Smooth muscle cell (in vitro differentiated cells): ENCODE data around the gene PARD3. TPM values are rescaled to one million over a fixed set of nuclear protein-coding genes. Genes with fewer than 3 reads are reported as not detected.

Experiments used
- DNase-seq: peaks from one replicate; lab custom pipeline; 2025; ENCODE audit not compliant: unreplicated experiment; lab: John Stamatoyannopoulos, UW
- H2AFZ ChIP-seq: fragments of 200-600 bp; sonication (generic); 2 replicates; pipeline ENCODE4 v1.6.0; 2016; ENCODE audit warnings: antibody characterized with exemption, low read depth, mild to moderate bottlenecking
- H3F3A ChIP-seq: fragments of 200-600 bp; sonication (generic); 2 replicates; pipeline ENCODE4 v1.6.0; 2017; ENCODE audit warnings: antibody characterized with exemption, low read depth
- H3K27ac ChIP-seq: fragments of 200-600 bp; sonication (generic); 2 replicates; pipeline ENCODE4 v1.5.1; 2016; ENCODE audit warnings: low read depth, mild to moderate bottlenecking
- H3K27me3 ChIP-seq: fragments of 200-600 bp; sonication (generic); 2 replicates; pipeline ENCODE4 v1.6.1; 2016; ENCODE audit warnings: low read depth, mild to moderate bottlenecking
- H3K36me3 ChIP-seq: fragments of 200-600 bp; sonication (generic); 2 replicates; pipeline ENCODE4 v1.5.1; 2016; ENCODE audit warnings: low read depth
- H3K4me1 ChIP-seq: fragments of 200-600 bp; sonication (generic); 2 replicates; pipeline ENCODE4 v1.5.1; 2016; ENCODE audit warnings: low read depth
- H3K4me2 ChIP-seq: fragments of 200-600 bp; sonication (generic); 2 replicates; pipeline ENCODE4 v1.6.0; 2016; ENCODE audit warnings: mild to moderate bottlenecking
- H3K4me3 ChIP-seq: fragments of 200-600 bp; sonication (generic); 2 replicates; pipeline ENCODE4 v1.5.1; 2016; ENCODE audit warnings: mild to moderate bottlenecking
- H3K79me2 ChIP-seq: fragments of 200-600 bp; sonication (generic); 2 replicates; pipeline ENCODE4 v1.6.0; 2016; ENCODE audit warnings: low read depth, mild to moderate bottlenecking
- H3K9ac ChIP-seq: fragments of 200-600 bp; sonication (generic); 2 replicates; pipeline ENCODE4 v1.6.0; 2016; ENCODE audit warnings: low read depth
- H3K9me3 ChIP-seq: fragments of 200-600 bp; sonication (generic); replicated peaks from 2 replicates; pipeline ENCODE4 v1.5.1; 2016; ENCODE audit warnings: low read depth
- H4K20me1 ChIP-seq: fragments of 200-600 bp; sonication (generic); 2 replicates; pipeline ENCODE4 v1.6.0; 2016; ENCODE audit warnings: low read depth
- CTCF ChIP-seq: fragments of 200-600 bp; sonication (generic); IDR thresholded peaks from 2 replicates; pipeline ENCODE4 v1.5.1; 2017; ENCODE audit warnings: borderline replicate concordance, mild to moderate bottlenecking, antibody characterized with exemption; ENCODE audit not compliant: insufficient read depth, poor library complexity, severe bottlenecking
- WGBS: methylation state at CpG from one replicate; pipeline ENCODE4 v1.1.7; 2016; ENCODE audit warnings: low lambda C conversion rate; 5-methylcytosine and 5-hydroxymethylcytosine counted together
- polyA plus RNA-seq: library from polyadenylated mRNA; unstranded; fragments of >200 nt; fragmentation: Nextera tagmentation; extraction: Ambion mirVana; gene quantifications from 2 replicates; pipeline ENCODE4 v1.2.1, GENCODE V29; 2016
- total RNA-seq: library from RNA; depleted of rRNA; stranded (reverse); fragments of >200 nt; gene quantifications from 2 replicates; pipeline ENCODE4 v1.2.3, GENCODE V29; 2014

The PARD3 gene
- total and polyA plus RNA-seq, 2 experiments from 2014 or later = 17.5 to 26.0 TPM

GRCh38 chr10:34094961-34095360 lies 720.1 kb downstream of the PARD3 start:
- no peak for DNase-seq
- H4K20me1 ChIP-seq = no peaks in the 10 kb centered on the region
- H3K4me2 ChIP-seq = no peak overlapping the region
- H3K4me1 ChIP-seq = no peaks in the 10 kb centered on the region
- no peak overlapping the region for H2AFZ ChIP-seq
- no peaks in the 10 kb centered on the region for H3K27me3 ChIP-seq
- no peak overlapping the region for H3K27ac ChIP-seq
- peaks cover 11% of the 10 kb centered on the region for H3K9me3 ChIP-seq
- no peaks in the 10 kb centered on the region for H3K79me2 ChIP-seq
- no peak overlapping the region for H3K4me3 ChIP-seq
- H3F3A ChIP-seq = no peaks in the 10 kb centered on the region
- TF ChIP-seq CTCF = no peak
- no peak overlapping the region for H3K9ac ChIP-seq
- peaks cover 13% of the 10 kb centered on the region for H3K36me3 ChIP-seq

- Histone ChIP-seq H3K9me3 (peaks cover 11% of the 10 kb centered on the region), H3K4me1 (no peaks in the 10 kb centered on the region), H3F3A (no peaks in the 10 kb centered on the region), H3K79me2 (no peaks in the 10 kb centered on the region), H3K27me3 (no peaks in the 10 kb centered on the region), H3K27ac (no peak overlapping the region), H2AFZ (no peak overlapping the region), H3K9ac (no peak overlapping the region), H3K4me3 (no peak overlapping the region), H4K20me1 (no peaks in the 10 kb centered on the region), H3K36me3 (peaks cover 13% of the 10 kb centered on the region), H3K4me2 (no peak overlapping the region)
- TF ChIP-seq CTCF = no peak
- DNase-seq = no peak
- WGBS = 88% methylated on average over 7 of the region's 7 CpGs
Measured at GRCh38 chr10:34094146-34094696, 720.9 kb downstream of the PARD3 start.

GRCh38 chr10:34092891-34093290 lies 722.2 kb downstream of the PARD3 start:
- H3K4me2 ChIP-seq = no peak overlapping the region
- H2AFZ ChIP-seq = no peak overlapping the region
- no peak overlapping the region for H3K27ac ChIP-seq
- H3K9me3 ChIP-seq = peaks cover 11% of the 10 kb centered on the region
- H3K4me3 ChIP-seq = no peak overlapping the region
- no peaks in the 10 kb centered on the region for H3K79me2 ChIP-seq
- no peaks in the 10 kb centered on the region for H3F3A ChIP-seq
- H3K4me1 ChIP-seq = no peaks in the 10 kb centered on the region
- no peaks in the 10 kb centered on the region for H3K27me3 ChIP-seq
- no peaks in the 10 kb centered on the region for H4K20me1 ChIP-seq
- no peak for DNase-seq
- no peak overlapping the region for H3K9ac ChIP-seq
- no peak for TF ChIP-seq CTCF
- peaks cover 13% of the 10 kb centered on the region for H3K36me3 ChIP-seq
- WGBS = 88% methylated on average over 1 of the region's 1 CpG

- DNase-seq = no peak
Measured at GRCh38 chr10:34091635-34092195, 723.4 kb downstream of the PARD3 start.

More at GRCh38 chr10:34091635-34092195, 723.4 kb downstream of the PARD3 start:
- H4K20me1 ChIP-seq = no peaks in the 10 kb centered on the region
- H3K36me3 ChIP-seq = peaks cover 13% of the 10 kb centered on the region
- H3K9me3 ChIP-seq = peaks cover 11% of the 10 kb centered on the region
- no peak overlapping the region for H3K4me2 ChIP-seq
- no peaks in the 10 kb centered on the region for H3K27me3 ChIP-seq
- H3K79me2 ChIP-seq = no peaks in the 10 kb centered on the region
- H3K27ac ChIP-seq = no peak overlapping the region
- no peaks in the 10 kb centered on the region for H3K4me1 ChIP-seq
- H3K4me3 ChIP-seq = no peak overlapping the region
- no peak overlapping the region for H2AFZ ChIP-seq
- no peak overlapping the region for H3K9ac ChIP-seq
- TF ChIP-seq CTCF = no peak
- 85% methylated on average over 6 of the region's 6 CpGs for WGBS
- H3F3A ChIP-seq = no peaks in the 10 kb centered on the region
